HG02678 (cell line): ENCODE measurements around the gene FAHD1.
"Not testable (repeated sequence)": the region's sequence is repeated elsewhere in the genome, so short reads cannot be mapped to it uniquely, and the experiment has no call there.

Source experiments
- ATAC-seq: cut with Tn5 transposase; IDR thresholded peaks from one replicate; pipeline ENCODE4 v1.9.1; 2021; ENCODE audit warnings: mild to moderate bottlenecking, moderate library complexity; ENCODE audit not compliant: unreplicated experiment

Gene FAHD1

DNA sequence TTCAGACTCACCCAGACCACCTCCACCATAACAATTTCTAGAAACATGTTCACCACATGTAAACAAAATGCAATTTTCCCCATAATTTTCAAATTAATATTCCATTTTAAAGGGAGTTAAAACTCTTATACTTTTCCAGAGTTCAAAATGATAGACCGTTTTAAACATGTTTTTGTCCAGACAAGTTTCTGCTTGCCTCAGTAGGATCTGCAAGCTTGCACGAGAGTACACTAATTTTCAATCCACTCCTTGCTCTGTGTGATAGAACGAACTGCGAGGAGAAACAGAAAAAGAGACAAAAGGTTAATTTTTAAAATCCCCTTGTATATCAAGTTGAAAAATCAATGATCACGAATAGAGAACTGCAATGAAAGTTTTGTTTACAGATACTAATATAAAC is 7.1 kb downstream of the FAHD1 start:
- ATAC-seq: no peak

DNA sequence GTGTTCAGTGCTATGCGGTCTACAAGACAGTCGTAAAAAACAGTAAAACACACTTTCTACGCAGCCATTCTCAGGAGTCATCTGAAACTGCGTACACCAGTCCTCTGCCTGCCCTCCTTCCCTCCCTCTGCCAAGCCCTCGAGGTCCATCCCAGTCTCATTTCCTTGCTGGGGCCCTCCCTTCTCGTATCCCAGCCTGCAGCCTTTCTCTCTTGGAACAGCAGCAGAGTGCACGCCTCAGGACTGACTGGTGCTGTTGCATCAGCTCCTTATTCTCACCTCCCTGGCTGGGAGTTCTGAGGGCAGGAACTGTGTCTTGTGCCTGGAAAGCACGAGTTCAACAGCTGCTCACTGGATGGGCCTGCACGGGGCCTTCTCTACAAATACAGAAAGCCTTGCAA is 12.5 kb downstream of the FAHD1 start:
- no peak for ATAC-seq

DNA sequence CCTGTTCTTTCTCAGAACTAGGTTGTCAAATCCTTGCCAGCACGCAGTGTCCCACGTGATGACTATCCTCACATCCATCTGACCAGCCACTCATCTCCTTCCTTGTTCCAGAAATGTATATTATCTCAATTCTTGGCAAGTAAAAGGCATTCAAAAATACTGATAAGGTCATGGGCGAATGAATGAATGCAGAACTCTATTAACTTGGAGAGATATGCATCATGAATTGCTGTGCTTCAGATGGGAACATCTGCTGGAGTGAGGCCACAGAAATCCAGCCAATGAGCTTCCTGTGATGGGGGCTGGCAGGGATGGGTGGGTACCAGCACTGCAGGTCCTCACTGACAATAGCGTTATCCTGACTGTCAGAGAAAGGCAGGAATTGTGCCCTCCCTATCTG is 19.0 kb downstream of the FAHD1 start:
- no peak for ATAC-seq

DNA sequence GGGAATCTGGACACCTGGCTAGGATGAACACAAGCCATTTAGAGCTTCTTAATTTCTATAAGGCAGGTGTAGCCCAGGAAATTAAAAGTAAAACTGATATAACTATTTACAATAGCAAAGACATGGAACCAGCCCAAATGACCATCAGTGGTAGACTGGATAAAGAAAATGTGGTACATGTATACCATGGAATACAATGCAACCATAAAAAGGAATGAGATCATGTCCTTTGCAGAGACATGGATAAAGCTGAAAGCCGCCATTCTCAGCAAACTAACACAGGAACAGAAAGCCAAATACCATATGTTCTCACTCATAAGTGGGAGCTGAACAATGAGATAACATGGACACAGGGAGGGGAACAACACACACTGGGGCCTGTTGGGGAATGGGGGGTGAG is 19.4 kb downstream of the FAHD1 start:
- ATAC-seq: no peak

DNA sequence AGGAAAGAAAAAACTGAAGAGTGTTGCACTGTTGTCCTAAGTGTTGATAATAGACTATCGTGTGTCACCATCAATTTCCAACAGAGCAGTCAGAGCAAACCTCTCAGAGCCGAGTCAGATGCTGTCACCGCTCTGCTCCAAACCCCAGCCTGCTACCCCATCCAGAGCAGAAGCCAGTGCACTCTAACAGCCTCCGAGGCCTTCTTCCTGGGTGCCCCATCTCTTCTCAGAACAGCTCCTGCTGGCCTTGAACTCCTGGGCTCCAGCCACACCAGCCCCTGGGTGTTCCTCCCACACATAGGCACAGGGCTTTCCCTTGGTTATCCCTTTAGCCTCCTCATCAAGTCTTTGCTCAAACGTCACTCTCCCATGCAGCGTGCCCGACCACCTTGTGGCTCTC is 24.0 kb downstream of the FAHD1 start:
- ATAC-seq: no peak

DNA sequence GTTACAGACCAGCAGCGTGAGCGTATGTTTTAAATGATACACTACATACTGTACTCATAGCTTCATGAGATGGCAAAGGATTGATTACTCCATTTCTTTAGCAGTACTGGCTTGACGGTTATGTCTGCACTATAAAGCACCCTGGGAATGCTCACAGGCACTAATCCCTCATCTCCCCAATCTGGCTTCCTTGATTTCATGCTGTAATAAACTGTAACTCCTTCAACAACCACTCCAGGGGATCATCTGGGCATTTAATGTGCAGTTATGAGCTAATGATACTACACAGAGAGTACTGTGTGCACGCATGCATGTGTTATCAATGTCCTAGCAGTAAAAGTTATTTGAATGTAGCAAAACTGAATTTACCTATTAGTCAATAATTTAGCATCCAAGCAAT is 24.8 kb downstream of the FAHD1 start:
- no peak for ATAC-seq

DNA sequence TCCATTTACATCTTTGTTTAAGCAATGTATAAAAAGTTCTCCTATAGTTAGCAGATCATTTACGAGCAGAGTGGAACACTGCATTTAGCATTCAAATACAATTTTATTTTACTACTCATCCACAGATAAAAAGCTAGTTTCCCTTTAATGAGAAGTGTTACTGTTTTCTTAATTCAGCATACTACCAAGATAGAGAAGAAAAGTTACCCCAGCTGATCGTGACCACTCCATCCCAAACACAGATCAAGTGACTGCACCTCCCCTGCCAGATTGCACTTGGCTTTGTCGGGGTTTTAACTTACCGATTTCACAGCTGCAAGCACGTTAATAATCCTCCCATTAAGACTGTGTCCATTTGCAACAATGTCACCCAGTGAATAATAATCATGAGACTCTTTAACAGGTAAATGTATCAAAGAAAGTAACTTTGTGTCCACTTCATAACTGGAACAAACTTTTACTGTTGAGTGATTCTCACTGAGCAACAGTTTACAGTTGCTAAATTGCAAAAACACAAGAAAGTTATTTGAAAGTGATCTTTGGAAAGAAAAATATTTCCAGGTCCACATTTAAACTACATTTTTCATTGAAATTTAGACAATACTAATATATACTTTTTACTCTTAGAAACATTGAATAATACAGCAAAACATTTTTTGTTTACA is 30.6 kb downstream of the FAHD1 start:
- ATAC-seq: no peak

DNA sequence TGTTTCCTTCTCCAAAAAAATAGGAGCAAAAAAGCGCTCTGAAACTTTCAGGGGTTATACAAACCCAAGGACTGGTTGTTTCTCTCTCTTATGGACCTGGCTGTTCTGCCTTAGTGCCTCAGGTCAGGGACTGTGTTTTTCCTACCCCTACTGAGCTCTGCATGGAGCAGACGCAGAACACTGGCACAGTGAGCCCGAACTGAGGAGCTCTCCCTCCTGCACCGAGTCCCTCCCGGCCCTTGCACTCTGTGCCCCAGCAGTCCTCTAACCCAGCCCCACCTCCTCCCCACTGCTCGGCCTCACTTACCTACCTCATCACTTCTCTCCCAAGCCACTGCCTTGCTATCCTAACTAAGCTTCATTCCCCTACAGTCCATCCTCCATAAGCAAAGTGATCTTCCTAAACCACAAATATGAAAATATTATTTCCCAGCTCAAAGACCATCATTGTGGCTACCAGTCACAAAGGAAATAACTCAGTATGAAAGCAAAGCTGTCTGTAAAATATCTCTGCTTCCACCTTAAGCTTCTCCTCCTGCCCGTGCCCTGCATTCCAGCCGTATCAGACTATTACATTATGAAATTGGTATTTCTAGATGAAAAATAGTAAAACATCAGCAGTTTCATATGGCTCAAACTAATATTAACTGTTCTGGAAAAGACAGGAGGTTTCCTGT is 31.3 kb downstream of the FAHD1 start:
- no peak for ATAC-seq

DNA sequence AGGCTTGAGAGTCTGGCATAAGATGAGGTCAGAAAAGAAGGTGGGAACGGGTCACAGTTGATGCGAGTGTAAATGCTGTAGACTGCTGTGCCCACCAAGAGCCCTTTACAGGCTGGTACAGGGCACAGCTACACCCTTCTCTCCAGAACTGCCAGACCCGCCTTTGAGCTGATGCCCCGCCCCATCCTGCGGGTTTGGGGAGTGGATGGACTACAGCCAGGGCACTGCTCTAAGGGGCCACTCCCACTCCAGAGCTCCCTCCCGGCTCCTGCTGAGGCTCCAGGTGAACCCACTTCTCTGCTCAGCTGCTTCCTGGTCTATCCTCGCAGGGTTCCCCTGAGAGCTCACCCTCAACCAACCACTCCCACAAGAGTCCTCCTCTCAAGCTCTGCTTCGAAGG is 32.6 kb downstream of the FAHD1 start:
- no peak for ATAC-seq

DNA sequence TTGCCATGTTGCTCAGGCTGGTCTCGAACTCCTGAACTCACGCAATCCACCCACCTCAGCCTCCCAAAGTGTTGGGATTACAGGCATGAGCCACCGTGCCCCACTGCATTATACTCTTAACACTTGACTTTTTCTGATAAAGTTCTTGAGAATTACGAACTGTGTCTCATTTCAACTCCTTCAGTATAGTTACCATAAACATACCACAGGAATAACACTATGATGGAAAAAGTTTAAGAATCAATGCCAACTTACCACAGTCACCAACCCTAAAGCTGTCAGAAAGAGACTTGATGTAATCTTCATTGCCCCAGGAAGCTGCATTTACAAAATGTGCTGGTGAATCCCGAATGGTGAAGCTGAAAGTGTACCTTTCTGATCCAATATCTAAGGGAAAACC is 34.7 kb downstream of the FAHD1 start:
- ATAC-seq: no peak

DNA sequence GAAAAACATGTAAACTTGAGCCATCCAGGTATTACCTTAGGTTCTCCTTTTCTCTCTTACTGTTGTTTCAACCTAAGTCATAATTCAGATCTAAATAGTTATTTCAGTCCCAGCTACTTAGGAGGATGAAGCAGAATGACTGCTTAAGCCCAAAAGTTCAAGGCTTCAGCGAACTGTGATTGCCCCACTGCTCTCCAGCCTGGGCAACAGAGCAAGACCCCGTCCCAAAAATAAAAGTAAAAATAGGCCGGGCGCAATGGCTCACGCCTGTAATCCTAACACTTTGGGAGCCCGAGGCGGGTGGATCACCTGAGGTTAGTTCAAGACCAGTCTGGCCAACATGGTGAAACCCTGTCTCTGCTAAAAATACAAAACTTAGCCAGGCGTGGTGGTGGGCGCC is 35.4 kb downstream of the FAHD1 start:
- ATAC-seq: no peak

DNA sequence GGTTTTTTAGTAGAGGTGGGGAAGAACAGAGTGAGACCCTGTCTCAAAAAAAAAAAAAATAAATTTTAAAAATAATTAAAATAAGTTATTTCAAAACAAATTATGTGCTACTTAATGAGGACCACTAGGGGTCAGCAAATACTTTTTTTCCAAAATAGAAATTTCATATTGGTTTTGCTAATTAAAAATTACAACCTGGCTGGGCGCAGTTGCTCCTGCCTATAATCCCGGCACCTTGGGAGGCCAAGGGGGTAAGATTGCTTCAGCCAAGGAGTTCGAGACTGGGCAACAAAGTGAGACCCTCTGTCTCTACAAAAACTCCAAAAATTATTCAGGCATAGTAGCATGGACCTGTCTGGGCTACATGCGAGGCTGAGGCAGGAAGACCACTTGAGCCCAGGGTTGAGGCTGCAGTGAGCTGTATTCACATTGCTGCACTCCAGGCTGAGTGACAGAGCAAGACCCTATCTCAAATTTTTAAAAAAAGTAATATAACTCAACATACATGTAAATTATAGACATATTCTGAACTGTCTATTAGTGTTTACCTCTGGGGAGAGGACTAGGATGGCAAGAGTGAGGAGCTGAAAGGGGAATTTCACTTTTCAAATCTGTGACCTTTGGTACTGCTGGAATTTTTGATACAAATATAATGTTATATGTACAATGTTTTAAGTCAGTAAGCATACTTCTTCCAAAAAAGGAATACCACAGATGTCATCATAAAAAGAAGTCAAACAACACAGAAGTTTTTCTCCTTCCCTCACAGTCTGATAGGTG is 36.9 kb downstream of the FAHD1 start:
- ATAC-seq: no peak

DNA sequence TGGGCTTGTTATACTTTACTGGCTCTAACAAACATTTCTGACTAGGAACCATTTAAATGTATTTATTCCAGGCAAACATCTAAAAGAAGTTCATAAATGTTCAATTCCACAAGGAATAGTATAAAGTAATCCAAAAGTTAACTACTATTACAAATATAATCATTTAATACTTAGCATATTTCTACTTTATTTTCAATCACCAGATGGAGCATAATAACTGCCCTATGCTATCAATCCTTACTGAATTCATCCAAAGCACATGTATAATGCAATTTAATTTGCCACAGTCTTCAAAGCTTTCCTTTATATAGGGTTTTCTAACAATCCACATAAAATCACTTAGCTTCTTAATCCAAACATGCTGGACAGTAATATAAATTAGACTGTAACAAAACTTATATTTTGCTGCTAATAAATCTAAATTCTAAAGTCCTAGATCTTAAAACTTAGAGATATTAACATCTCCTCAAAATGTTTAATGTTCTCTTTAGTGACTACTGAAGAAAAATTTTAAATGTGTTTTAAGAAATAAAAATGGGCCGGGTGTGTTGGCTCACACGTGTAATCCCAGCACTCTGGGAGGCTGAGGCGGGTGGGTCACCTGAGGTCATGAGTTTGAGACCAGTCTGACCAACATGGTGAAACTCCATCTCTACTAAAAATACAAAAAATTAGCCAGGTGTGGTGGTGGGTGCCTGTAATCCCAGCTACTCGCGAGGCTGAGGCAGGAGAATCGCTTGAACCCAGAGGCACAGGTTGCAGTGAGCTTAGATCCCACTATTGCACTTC is 39.1 kb downstream of the FAHD1 start:
- ATAC-seq: no peak

DNA sequence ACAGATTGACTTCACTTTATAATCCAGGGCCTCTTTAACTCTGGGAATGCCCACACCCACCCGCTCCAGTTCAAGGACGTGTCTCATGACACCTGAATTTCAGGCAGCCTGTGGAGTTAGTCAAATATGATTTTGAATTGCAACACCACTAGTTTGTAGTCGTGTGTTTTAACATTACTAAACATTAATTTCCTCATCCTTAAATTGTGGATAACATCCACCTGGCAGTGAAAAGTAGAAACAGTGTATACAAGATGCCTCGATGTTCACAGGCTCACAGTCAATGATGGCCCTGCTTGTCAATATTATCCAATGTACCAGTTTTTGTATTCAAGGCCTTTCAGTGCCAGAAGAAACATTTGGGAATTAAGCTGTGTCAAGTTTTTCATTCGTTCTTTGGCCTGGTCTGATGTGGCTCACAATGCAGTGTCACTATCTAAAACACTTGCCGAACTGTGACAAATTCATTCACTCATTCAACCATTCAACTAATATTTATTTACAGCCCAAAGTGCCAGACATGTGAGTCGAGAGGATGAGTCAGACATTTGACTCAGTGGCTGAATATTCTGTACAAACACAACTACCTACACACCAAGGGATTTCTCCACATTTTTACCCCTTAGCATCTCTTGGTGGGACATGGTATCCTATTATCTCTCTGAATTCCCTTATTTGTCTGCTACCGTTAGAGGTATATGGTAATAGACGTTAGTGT is 43.5 kb downstream of the FAHD1 start:
- ATAC-seq: no peak

DNA sequence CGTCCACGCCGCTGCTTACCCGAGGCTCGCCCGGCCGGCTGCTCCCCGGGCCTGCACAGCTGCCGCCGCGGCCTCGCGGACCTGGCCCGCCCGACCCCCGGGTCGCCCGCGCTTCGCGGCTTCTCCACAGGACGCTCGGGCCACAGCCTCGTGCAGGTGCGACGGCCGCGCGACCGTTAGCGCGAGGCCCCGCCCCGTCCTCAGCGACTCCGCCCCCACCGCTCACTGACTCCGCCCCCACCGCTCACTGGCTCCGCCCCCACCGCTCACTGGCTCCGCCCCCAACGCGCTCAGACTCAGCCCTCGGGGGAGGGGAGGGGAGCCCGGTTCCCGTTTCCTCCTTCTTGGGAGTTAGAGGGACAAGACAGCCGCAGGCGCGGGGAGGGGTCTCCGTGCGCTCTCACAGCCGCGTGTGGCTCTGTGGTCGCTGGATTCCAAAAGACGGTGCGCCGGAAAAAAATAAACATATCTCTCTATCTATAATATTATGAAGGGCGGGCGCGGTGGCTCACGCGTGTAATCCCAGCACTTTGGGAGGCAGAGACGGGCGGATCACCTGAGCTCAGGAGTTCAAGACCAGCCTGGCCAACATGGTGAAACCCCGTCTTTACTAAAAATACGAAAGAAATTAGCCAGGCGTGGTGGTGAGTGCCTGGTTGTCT is 45.1 kb downstream of the FAHD1 start, which contains the start of gene MEIOB:
Gene MEIOB, minus strand, starts transcription at position 191 of the 662 bp plus-strand sequence. CDS start 3,989 bp downstream, outside the sequence.
- no peak for ATAC-seq

DNA sequence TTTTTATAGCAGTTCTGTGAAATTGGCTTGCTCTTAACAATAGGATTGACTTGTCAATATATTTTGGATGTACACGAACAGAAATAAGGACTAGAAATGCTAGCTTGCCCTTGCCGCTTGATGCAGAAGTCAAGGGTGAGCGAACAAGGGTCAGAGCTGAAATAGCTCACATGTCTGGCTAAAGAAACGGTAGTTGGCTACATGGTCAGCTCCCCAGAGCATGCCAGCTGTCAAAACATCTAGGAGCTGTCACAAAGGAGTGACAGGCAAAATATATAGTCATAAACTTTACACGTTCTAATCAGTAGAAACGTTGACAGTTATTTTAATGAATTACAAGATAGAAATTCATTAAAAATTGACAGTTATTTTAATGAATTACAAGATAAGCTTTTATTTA is 47.8 kb downstream of the FAHD1 start:
- ATAC-seq: no peak

DNA sequence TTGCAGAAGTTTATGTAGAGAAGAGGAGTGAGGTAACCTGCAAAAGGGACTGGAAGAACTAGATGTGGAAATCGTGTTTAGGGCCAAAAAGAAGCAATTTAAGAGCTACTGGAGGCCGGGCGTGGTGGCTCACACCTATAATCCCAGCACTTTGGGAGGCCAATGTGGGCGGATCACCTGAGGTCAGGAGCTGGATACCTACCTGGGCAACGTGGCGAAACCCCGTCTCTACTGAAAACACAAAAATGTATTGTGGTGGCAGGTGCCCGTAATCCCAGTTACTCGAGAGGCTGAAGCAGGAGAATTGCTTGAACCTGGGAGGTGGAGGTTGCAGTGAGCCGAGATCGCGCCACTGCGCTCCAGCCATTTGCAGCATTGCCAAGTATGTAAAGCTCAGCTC is 49.1 kb downstream of the FAHD1 start:
- ATAC-seq: not testable (repeated sequence)

DNA sequence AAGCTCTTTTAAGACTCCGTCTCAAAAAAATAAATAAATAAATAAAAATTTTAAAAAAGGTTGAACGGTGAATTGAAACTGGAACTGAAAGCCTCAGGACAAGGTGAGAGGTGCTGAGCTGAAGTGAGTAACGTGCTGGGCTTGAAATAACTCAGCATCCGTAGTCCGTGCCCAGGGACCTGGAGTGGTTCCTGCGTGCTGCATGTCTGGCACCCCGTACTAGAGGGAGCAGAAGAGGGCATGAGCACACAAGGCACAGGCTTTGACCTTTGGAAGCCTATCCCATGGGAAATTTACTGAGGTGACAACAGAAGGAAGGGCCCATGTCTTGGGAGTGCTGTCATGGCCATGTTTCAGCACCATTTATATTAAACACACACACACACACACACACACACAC is 49.5 kb downstream of the FAHD1 start:
- no peak for ATAC-seq

DNA sequence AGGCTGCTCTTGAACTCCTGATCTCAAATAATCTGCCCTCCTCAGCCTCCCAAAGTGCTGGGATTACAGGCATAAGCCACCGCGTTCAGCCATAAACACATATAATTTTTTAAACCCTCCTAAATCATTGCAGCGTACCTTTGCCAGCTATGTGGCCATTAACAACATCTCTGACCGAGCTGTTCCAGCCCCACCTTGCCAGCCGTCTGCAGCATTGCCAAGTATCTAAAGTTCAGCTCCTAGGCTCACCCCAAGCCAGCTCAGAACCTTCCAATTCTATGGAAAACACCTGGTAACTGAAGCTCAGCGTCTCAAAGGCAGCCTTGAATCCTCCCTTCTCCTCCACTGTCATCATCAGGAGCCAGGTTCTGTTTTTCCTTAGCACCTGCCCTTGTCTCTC is 50.1 kb downstream of the FAHD1 start:
- no peak for ATAC-seq

DNA sequence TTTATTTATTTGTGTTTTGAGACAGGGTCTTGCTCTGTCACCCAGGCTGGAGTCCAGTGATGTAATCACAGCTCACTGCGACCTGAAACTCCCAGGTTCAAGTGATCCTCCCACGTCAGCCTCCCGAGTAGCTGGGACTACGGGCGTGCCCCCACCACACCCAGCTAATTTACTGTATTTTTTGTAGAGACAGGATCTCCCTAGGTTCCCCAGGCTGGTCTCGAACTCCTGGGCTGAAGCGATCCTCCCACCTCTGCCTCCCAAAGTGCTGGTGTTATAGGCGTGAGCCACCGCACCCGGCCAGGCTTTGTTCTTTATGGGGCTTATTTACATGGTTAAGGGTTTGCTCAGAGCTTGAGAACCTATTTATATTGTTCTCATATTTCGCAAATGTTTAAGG is 50.8 kb downstream of the FAHD1 start:
- no peak for ATAC-seq
